HG03095 (cell line): ENCODE results near the gene HEATR9.

ENCODE experiments used
- ATAC-seq: cut with Tn5 transposase; IDR thresholded peaks from one replicate; pipeline ENCODE4 v1.9.1; 2021; ENCODE audit warnings: moderate library complexity; ENCODE audit not compliant: unreplicated experiment

Gene HEATR9

DNA sequence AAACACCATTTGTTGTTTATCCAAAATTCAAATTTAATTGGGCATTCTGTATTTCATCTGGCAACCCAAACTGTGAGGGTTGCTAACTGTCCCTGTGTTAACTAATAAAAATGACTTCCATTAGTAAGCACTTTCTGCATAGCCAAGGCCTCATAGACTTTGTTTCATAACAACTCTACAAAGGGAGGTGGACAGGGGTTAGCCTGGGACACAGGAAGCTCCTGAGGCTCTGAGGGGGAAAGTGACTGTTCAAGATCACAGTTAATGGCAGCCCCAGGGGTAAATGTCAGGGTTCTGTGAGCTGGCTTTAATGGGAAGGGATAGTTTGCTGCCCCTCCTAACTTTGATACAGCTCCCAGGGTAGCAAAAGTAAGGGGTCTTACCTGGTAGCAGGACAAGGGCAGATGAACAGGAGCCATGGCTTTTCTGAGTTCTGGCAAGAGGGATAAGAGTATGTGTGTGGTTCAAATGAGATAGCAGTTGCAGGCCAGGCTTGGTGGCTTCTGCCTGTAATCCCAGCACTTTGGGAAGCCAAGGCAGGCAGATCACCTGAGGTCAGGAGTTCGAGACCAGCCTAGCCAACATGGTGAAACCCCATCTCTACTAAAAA is 2.2 kb downstream of the HEATR9 start:
- ATAC-seq, result no peak

- ATAC-seq, result no peak
Measured at GRCh38 chr17:35865412-35866340, 3.0 kb downstream of the HEATR9 start.

DNA sequence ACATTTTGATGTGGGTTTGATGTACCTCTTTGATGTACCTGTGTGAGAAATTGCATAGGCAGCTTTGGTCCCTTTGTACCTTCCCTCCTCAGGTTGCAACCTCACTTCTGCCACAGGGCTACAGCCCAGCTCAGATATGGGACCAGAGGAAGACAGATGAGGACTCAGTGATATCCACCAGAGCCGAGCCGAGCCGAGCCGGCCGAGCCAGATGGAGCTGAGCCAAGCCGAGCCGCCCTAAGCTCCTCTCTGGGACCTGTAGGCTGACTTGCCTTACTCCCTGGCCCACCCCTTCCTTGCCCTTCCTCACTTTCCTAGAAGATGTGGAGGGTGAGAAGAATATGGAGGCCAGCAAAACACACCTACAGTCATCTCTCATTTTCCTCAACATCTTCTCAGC is 3.8 kb downstream of the HEATR9 start:
- ATAC-seq, result no peak

- no peak for ATAC-seq
Measured at GRCh38 chr17:35856603-35857002, 12.1 kb downstream of the HEATR9 start.

- ATAC-seq, result no peak
Measured at GRCh38 chr17:35855965-35856364, 12.7 kb downstream of the HEATR9 start.

DNA sequence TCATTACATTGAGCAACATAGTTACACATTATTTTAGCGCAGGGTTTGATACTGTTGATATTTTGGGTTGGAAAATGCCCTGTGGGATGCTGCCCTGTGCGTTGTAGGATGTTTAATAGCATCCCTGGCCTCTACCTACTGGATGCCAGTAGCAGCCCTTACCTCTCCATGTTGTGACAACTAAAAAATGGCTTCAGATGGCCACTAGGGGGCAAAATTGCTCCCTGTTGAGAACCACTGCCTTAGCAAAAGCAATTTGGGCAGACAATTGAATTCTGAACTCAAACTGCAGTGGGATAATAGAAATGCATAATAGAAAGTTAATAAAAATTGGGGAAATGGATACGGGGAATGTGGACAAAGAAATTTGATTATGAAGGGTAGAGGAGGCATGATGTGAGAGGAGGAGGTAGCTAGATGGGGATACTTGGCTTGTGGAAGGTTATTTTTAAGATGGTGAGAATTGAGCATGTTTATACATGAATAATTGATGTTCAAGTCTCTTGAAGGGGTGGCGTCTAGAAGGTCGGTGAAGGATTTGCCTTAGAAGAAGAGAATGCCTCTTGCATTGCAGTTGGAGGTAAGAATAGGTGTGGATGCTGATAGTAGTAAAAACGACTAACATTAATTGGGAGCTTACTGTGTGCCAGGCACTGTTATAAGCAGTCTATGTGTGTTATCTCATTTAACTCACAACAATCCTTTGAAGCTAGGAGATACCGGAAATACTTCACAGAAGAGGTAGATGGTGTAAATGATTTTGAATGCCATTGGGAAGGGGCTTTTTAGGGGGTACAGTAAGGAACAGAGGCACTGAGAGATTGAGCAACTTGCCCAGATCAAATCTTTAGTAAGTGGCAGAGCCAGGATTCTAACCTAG is 19.0 kb downstream of the HEATR9 start:
- no peak for ATAC-seq

DNA sequence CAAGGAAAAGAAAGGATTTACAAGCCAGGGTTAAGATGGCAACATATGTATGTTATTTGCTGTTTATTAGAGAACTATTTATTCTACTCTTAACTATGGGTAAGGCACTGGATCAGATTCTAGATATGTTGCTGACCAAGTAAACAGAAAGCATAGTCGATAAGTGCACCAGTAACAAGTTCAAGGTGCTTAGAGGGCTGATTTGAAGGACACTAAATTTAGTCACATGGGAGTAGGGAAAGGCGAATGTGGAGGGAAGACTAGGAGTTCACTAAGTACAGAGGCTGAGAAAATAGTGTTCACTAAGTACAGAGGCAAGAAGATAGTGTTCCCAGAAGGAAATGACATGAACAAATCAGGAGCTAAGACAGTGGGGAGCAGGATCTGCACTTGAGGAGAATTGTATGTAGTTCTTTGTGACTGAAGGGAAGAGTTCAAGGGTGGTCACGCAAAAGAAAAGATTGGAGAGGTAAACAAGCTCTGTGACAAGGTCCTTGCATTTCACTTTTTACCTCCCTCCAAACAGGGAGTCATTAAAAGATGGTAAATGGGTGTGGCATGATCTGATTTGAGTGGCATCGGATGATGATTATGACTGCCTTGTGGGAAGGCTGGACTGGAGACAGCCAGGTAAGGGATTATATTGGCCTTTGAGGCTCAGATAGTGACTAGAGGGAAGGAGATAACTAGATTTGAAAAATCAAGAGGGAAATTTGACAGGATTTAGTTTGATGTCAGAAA is 20.9 kb downstream of the HEATR9 start:
- no peak for ATAC-seq

DNA sequence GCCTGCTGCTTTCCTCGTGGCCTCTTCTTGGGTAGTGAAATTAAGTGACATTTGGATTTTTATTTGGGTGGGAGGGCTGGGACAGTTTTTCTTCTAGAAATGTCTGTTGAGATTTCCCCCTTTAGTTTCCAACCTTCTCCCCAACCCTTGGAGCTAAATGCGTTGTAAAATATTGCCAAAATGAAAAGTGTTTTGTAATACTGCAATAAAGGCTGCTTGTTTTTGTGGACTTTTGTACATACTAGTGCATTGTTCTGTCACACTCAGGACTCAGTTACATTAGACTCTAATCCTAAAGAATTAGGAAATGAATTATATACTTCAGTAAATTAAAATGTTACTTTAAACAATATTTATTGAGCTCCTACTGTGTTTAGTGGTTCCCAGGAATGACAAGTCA is 21.7 kb downstream of the HEATR9 start:
- ATAC-seq, result no peak

DNA sequence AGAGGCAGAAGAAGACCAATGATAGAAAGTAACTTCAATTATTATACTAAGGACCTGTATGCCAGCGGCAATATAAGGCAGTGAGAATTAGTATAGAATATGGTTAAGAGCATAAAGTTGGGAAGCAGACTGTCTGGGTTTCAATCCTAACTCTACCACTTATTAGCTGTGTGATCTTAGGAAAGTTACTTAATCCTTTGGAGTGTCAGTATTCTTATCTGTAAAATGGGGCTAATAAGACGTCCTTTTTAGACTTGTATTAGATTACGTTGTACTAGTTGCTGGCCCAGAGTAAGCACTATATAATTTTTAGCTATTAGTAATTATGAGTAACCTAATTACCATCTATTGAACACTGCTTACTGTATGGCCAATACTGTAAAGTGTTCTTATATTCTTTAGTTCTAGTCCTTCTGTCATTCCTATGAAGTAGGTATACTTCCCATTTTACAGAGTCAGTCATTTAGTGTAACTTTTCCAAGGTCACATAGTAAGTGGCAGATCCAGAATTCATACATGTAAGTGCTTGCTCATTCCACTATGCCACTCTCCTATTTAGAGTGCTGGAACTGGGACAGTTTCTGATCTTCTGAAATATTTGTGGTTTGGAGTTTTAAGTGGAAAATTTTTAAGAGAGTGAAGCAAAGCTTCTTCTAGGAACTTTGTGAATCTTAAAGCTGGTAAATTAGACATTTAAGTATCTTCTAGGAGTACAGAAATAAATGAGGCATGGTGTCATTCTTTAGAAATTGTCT is 22.5 kb downstream of the HEATR9 start:
- ATAC-seq, result no peak

GRCh38 chr17:35844547-35844946 is 24.1 kb downstream of the HEATR9 start:
- no peak for ATAC-seq

DNA sequence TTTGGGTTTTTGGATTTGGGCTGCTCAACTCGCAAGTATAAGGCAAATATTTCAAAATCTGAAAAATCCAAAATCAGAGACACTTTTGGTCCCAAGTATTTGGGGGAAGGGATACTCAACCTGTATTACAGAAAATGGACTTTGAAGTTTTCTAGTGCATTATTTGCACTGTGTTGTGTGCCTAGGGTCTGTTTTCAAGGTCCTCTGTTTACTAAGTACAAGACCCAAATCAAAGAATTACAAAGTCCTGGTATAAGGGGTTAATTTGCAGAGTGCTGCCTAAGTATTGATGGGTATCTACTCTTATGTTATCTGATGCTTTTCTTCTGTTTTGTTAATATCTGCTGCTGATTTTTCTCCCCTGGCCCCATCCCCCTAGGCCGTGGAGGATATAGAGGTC is 25.0 kb downstream of the HEATR9 start:
- no peak for ATAC-seq

DNA sequence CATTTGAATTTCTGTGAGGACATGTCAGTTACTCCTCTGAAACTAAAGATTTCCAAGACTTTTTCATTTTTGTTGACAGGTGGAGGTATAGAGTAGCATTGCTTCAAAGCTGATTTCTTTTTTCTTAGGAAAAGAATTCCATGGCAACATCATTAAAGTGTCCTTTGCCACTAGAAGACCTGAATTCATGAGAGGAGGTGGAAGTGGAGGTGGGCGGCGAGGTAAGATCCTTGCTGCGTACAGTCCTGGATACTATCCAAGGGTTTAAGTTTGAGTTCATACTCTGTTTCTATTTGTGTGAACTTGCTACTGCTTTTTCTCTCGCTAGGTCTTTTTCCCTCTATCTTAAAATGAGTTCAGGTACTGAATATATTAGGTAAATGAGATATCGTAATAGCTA is 26.5 kb downstream of the HEATR9 start:
- ATAC-seq, result no peak

GRCh38 chr17:35841505-35841904 is 27.2 kb downstream of the HEATR9 start:
- no peak for ATAC-seq

DNA sequence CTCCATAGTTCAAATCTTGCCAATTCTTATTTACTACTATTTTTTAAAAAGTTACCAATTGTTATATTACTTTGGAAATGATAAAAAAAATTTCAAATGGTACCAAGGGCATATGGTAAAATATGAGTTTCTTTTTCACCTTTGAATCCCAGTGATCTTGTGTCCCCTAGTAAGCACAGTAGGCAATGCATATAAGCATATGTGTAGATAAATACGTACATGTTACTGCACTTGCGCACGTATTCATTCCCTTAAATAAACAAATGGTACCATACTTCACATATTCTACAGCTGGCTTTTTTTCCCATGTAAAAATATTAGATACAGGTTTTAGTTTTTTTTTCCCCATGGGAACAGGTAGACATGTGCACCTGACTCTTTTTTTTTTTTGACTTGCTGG is 27.6 kb downstream of the HEATR9 start:
- no peak for ATAC-seq

GRCh38 chr17:35825206-35825605 is 43.5 kb downstream of the HEATR9 start:
- no peak for ATAC-seq

DNA sequence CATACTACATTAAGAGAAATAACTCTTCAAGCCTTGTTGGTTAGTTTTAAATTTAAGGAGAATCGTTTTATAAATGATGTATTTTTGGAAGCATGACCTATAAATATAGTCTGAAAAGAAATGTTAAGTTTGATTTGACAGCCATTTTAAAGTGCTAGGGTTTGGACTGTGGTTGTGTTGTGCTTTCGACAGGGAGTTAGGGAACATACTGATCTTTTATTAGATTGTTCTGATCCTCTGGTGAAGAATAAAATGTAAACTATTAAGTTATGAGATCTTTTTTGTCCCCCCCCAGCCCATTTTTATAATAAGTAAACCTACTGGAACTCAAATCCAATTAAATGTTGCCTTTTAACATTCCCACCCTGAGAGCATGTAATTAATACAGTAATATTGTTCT is 47.4 kb downstream of the HEATR9 start:
- ATAC-seq, result no peak

DNA sequence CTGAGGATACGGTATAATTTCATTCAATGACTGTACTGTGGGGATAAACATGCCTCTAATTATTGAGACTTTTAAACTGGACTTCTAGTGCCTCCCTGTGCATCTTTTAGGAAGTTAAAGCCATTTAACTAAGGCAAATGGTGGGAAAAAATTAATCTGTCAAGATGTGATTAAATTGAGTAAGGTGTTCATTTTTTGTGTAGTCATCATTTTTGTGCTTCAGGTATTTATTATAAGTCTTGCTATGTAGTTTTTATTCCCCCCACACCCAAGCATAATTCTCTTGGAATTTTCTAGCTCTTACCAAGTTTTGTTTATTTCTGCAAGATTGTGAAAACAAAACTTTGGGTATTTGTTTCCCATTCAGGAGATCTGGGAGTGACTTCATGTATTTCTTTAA is 49.2 kb downstream of the HEATR9 start:
- ATAC-seq, result no peak

GRCh38 chr17:35817196-35817595 is 51.5 kb downstream of the HEATR9 start:
- no peak for ATAC-seq

- ATAC-seq, result no peak
Measured at GRCh38 chr17:35816723-35817122, 52.0 kb downstream of the HEATR9 start.

- ATAC-seq, result no peak
Measured at GRCh38 chr17:35812456-35812855, 56.2 kb downstream of the HEATR9 start.
